Measurements from ENCODE around the gene SPO11.
A peak's percentile ranks its signal among the peaks of the same experiment; 100 is the strongest.

Gene SPO11, protein sequence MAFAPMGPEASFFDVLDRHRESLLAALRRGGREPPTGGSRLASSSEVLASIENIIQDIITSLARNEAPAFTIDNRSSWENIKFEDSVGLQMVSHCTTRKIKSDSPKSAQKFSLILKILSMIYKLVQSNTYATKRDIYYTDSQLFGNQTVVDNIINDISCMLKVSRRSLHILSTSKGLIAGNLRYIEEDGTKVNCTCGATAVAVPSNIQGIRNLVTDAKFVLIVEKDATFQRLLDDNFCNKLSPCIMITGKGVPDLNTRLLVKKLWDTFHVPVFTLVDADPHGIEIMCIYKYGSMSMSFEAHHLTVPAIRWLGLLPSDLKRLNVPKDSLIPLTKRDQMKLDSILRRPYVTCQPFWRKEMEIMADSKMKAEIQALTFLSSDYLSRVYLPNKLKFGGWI

DNA sequence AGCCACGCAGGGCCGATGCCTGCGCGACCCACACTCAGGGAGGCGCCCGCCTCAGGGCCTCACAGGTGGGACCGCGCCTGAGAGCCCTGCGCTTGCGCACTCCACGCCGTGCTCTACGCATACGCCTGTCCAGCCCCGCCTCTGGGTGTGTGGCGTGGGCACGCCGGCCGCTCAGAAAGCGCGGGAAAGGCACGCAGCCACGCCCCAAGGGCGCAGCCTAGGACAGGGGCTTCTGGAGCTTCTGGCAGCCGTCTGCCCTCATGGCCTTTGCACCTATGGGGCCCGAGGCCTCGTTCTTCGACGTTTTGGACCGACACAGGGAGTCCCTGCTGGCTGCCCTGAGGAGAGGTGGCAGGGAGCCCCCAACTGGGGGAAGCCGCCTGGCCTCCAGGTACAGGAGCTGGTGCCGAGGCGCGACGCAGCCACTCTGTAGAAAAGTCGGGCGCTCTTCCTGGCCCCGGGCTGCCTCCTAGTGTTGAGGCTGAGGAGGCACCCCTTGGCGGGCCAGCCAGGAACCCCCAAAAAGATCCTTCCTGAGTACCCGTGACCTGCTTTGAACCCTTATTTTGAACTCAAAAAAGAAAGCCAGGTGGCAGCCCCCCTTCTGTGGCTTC is at the start of gene SPO11:
Gene SPO11 (plus strand): TSS at position 196 of the 614 bp plus-strand sequence. CDS start 65 bp downstream, at position 261.
- TF ChIP-seq, protein P1, sequence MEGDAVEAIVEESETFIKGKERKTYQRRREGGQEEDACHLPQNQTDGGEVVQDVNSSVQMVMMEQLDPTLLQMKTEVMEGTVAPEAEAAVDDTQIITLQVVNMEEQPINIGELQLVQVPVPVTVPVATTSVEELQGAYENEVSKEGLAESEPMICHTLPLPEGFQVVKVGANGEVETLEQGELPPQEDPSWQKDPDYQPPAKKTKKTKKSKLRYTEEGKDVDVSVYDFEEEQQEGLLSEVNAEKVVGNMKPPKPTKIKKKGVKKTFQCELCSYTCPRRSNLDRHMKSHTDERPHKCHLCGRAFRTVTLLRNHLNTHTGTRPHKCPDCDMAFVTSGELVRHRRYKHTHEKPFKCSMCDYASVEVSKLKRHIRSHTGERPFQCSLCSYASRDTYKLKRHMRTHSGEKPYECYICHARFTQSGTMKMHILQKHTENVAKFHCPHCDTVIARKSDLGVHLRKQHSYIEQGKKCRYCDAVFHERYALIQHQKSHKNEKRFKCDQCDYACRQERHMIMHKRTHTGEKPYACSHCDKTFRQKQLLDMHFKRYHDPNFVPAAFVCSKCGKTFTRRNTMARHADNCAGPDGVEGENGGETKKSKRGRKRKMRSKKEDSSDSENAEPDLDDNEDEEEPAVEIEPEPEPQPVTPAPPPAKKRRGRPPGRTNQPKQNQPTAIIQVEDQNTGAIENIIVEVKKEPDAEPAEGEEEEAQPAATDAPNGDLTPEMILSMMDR (IDR thresholded peaks at IDR 0.05; ENCODE audit: control insufficient read depth, extremely low read depth, insufficient read depth): peak; percentile 18; the same call in 1 of the 2 replicates
- H3K4me3 ChIP-seq (ENCODE audit: low read depth, low read length): no peak within 1 kb of the TSS
- no peak for DNase-seq (ENCODE audit: low read depth)

DNA sequence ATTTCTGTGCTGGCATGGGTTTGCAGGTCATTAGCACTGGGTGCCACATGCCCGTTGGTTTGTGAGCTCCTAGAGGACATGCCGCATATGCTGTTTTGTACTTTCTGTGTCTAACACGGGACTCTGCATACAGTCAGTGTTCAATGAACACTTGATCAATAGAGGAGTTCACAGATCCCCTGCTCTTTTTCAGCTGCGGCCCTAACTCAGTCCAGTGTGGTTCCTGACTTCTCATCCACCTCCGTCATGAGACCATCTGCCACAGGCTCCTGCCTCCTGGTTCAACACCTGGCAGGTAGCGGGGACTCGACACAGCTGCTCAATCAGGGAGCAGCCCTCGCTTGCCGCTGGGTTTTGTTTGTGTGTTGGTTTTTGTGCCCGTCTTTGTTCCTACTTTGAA is 49.4 kb upstream of the SPO11 start:
- TF ChIP-seq, protein P1 (IDR thresholded peaks at IDR 0.05; ENCODE audit: control insufficient read depth, extremely low read depth, insufficient read depth): no peak
- no peak for DNase-seq (ENCODE audit: low read depth)
- no peak overlapping the region for H3K4me3 ChIP-seq (ENCODE audit: low read depth, low read length)

DNA sequence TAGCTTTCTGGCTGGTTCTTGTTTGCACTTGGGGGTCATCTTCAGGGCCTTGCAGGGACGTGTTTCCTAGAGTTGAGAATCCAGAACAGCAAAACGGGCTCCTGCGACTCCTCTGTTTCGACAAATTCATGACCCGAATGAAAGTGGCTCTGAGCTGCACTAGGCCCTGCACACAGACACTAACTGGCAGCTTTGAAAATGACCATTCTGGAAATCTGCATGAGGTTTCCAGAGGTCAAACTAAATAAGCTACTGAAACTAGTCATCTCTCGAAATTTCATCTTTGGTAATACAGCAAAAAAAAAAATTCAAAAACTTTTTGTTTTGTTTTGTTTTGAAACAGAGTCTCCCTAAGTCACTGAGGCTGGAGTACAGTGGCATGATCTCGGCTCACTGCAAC is 47.7 kb upstream of the SPO11 start:
- TF ChIP-seq, protein P1 (IDR thresholded peaks at IDR 0.05; ENCODE audit: control insufficient read depth, extremely low read depth, insufficient read depth): no peak
- DNase-seq (ENCODE audit: low read depth): no peak
- H3K4me3 ChIP-seq (ENCODE audit: low read depth, low read length): no peak overlapping the region

DNA sequence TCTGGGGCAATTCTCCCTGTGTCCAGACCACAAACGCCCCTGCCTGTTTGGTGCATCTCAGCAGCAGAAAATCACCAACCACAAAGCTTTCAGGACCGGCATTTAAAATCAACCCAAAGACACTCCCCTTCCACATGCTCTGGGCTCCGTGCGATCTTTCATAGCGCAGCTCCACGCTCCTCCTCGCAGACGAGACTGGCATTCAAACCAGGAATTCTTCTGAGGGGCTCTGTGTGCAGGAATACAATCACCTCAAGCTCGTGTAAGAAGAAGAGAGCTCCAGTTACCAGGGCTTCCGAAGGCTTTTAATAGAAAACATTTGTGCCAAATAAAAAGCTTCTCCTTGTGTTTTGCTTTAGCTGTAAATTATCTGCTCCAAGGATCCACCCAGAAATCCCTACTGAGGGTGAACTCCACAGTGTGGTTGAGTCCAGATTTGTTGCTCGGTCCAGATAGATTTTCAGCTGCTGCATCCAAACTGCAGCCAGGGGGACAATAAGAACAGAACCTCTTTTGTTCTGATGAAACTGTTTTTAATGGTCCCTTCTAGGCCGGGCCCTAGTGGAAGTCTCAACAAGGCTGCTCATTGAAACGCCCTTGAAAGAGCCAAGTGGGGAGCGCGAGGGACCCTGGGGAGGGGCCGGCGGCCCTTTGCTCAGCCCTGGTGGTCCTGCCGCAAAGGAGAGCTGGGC is 46.8 kb upstream of the SPO11 start:
- H3K4me3 ChIP-seq (ENCODE audit: low read depth, low read length): no peak overlapping the region
- no peak for DNase-seq (ENCODE audit: low read depth)
- TF ChIP-seq, protein P1 (IDR thresholded peaks at IDR 0.05; ENCODE audit: control insufficient read depth, extremely low read depth, insufficient read depth): no peak

DNA sequence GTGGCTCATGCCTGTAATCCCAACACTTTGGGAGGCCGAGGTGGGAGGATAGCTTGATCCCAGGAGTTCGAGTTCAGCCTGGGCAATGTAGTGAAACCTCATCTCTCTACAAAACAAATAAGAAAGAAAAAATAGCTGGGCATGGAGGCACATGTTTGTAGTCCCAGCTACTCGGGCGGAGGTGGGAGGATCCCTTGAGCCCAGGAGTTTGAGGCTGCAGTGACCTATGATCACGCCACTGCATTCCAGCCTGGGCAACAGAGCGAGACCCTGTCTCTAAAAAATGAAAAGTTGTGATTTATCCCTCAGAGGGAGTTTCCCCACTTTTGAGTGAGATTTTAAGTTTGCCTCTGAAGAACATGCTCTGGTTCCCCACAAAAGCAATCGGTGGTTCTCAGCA is 45.7 kb upstream of the SPO11 start:
- DNase-seq (ENCODE audit: low read depth): no peak
- TF ChIP-seq, protein P1 (IDR thresholded peaks at IDR 0.05; ENCODE audit: control insufficient read depth, extremely low read depth, insufficient read depth): no peak
- H3K4me3 ChIP-seq (ENCODE audit: low read depth, low read length): no peak overlapping the region

DNA sequence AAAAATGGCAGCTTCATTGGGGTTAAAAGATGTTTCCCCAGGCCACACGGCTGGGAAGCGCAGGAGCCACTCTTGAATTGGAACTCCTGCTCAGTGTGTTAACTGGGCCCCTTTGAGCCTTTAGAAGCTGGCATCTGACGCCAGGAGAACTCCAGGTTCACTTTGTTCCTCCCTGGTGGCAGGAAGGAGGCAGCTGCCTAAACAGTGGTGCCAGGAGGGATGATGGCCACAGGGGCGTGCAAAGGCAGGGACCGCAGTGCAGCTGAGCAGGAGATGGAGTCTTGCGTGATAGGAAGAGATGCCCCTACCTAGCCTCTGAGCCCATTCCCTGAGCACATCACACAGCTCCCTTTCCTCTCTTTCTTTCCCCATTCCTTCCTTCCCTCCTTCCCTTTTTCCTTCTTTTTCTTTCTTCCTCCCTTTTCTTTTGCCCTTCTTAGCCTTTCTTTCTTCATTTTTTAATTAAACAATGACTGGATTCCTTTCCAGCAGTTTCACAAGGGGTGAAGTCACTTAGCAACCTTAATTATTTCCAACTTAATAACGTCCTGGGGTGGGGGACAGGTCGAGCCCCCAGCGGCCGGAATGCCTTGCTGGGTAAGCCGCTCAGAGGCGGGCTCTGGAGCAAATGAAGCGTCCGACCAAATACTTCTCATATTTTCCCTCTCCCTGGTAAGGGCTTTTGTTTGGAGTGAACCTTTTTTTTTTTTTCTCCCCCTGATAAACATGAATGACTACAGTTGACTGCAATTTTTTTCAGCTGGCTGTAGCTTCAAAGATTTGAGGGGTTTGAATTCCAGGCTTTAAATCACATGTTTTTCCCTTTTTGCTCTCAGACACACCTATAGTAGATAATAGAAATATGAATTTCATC is 42.4 kb upstream of the SPO11 start:
- no peak for DNase-seq (ENCODE audit: low read depth)
- no peak overlapping the region for H3K4me3 ChIP-seq (ENCODE audit: low read depth, low read length)
- TF ChIP-seq, protein P1 (IDR thresholded peaks at IDR 0.05; ENCODE audit: control insufficient read depth, extremely low read depth, insufficient read depth): no peak
